AG04450 (cell line): ENCODE results near the gene TMEM200A. TPM values are rescaled to one million over a fixed set of nuclear protein-coding genes. Genes with fewer than 3 reads are reported as not detected.

Experiments used
- CTCF ChIA-PET: fragments of 300-600, 350-600 bp; formaldehyde crosslinking; extraction: SDS; loops from one replicate; lab custom pipeline; 2022; ENCODE audit warnings: antibody characterized with exemption, inconsistent platforms; lab: Charles Lee
- POLR2A ChIA-PET: fragments of 350-600 bp; formaldehyde crosslinking; extraction: SDS; loops from one replicate; lab custom pipeline; 2021; ENCODE audit warnings: antibody characterized with exemption, inconsistent platforms; lab: Yijun Ruan, JAX
- DNase-seq: peaks from one replicate; pipeline ENCODE4 v3.0.0-alpha.2; 2011; ENCODE audit warnings: low read depth, low spot score
- H3K27ac ChIP-seq: one replicate; pipeline ENCODE4 v1.5.1; 2012; ENCODE audit warnings: low read depth, low read length, control low read depth
- H3K27me3 ChIP-seq: one replicate; pipeline ENCODE4 v1.6.0; 2012; ENCODE audit warnings: low read length; ENCODE audit not compliant: control insufficient read depth, insufficient read depth
- H3K4me3 ChIP-seq: 2 replicates; pipeline ENCODE4 v1.5.1; 2011; ENCODE audit warnings: mild to moderate bottlenecking, low read depth, low read length, control low read depth
- H3K9me3 ChIP-seq: 2 replicates; pipeline ENCODE4 v1.5.1; 2012; ENCODE audit warnings: low read length; ENCODE audit not compliant: control insufficient read depth, insufficient read depth
- polyA plus RNA-seq: library from polyadenylated mRNA; depleted of rRNA; stranded (reverse); fragments of >200 nt; gene quantifications from 2 replicates; pipeline ENCODE4 v1.2.3, GENCODE V29; 2011
- TF ChIP-seq, protein P1 (sequence below): IDR thresholded peaks from 2 replicates; pipeline ENCODE4 v1.5.1; 2011; ENCODE audit warnings: low read depth, low read length, control low read depth, inconsistent platforms

Gene TMEM200A
- polyA plus RNA-seq, 1 experiment, result 34.5 TPM

DNA sequence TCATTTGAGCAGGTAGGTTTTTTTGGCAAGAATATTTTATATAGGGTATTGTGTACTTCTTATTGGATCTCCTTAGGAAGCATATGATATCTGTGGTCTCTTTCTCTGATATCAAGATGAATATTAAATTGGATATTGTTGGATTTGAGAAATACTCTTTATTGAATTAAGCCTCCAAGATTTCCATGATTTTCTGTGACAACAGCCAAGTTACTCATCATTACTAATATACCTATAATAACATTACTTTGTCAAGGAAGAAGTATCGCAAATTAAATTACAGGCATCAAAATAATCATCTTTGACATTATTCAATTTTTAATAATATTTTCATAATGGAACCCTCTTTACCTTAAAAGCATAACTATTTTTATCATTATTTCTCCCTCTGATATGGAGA lies 86.5 kb downstream of the TMEM200A start:
- Histone ChIP-seq H3K9me3 (no peaks in the 10 kb centered on the region), H3K4me3 (no peak overlapping the region), H3K27me3 (no peaks in the 10 kb centered on the region), H3K27ac (no peak overlapping the region)
- TF ChIP-seq, protein P1, sequence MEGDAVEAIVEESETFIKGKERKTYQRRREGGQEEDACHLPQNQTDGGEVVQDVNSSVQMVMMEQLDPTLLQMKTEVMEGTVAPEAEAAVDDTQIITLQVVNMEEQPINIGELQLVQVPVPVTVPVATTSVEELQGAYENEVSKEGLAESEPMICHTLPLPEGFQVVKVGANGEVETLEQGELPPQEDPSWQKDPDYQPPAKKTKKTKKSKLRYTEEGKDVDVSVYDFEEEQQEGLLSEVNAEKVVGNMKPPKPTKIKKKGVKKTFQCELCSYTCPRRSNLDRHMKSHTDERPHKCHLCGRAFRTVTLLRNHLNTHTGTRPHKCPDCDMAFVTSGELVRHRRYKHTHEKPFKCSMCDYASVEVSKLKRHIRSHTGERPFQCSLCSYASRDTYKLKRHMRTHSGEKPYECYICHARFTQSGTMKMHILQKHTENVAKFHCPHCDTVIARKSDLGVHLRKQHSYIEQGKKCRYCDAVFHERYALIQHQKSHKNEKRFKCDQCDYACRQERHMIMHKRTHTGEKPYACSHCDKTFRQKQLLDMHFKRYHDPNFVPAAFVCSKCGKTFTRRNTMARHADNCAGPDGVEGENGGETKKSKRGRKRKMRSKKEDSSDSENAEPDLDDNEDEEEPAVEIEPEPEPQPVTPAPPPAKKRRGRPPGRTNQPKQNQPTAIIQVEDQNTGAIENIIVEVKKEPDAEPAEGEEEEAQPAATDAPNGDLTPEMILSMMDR, result no peak
- POLR2A ChIA-PET, result no interaction called here
- CTCF ChIA-PET, result no interaction called here
- DNase-seq, result no peak

DNA sequence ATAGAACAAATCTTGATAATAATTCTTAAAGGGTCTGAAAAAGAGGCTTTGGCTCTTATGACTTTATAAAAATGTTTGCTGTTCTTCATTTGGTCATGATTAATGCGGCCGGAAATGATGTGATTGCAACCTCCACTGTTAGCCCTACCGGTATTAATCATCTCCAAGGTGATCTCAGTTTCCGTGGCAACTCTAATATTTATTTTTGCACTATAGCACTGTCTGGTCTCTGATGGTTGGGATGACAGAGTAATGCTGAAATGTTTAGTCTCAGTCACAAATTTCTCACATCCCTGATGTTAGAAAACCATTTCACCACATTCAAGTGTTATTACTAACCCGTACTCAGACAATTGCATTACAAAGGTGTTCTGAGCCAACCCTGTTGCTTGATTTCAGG lies 87.4 kb downstream of the TMEM200A start:
- no peaks in the 10 kb centered on the region for H3K27me3 ChIP-seq
- TF ChIP-seq, protein P1, result no peak
- no peak overlapping the region for H3K27ac ChIP-seq
- CTCF ChIA-PET, result interaction anchor here (0.5 to 0.6 kb wide), 2 partner anchors 51 to 416 kb away, joined by 3 to 4 read pairs; no protein-coding TSS in a partner anchor
- POLR2A ChIA-PET, result no interaction called here
- no peak for DNase-seq
- H3K9me3 ChIP-seq, result no peaks in the 10 kb centered on the region
- no peak overlapping the region for H3K4me3 ChIP-seq

DNA sequence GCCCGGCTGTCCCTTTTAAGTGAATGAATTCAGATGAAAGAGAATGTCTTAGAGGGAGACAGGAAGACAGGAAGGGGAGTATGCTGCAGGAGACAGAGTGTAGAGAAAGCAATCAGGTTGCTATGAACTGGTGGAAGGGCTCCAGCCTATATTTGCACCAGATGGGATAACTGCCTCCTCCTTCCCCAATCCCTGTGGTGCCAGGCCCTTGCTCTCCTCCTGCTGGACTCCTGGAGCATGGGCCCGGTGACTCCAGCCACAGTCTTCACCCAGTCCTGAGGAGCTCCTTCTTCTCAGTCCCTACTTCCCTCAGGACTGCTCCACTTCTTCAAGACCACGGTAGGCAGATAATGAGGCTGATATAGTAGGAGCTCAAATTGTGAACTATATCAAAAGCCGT lies 91.8 kb downstream of the TMEM200A start:
- DNase-seq, result no peak
- no peak overlapping the region for H3K4me3 ChIP-seq
- no peaks in the 10 kb centered on the region for H3K27me3 ChIP-seq
- POLR2A ChIA-PET, result no interaction called here
- H3K27ac ChIP-seq, result no peak overlapping the region
- TF ChIP-seq, protein P1, result peak; percentile 33
- CTCF ChIA-PET, result interaction anchor here (0.7 to 1.0 kb wide), 2 partner anchors 10 to 142 kb away, joined by 3 to 5 read pairs; no protein-coding TSS in a partner anchor
- H3K9me3 ChIP-seq, result no peaks in the 10 kb centered on the region

DNA sequence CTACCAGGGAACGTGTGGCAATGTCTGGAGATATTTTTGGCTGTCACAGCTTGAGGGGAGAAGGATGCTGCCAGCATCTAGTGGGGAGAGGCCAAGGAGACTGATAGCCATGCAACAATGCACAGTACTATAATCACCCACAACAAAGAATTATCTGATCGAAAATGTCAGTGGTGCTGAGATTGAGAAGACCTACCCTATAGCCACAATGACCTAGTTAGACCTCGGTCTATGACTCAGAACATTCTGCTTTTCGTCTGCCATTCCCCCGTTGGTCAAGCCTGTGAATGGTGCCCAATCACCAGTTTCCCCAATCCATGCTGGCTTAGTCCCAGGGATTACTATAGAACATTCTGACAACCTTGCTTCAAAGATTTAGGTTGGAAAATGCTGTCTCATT lies 93.5 kb downstream of the TMEM200A start:
- TF ChIP-seq, protein P1, result no peak
- CTCF ChIA-PET, result no interaction called here
- DNase-seq, result no peak
- H3K27me3 ChIP-seq, result no peaks in the 10 kb centered on the region
- no peaks in the 10 kb centered on the region for H3K9me3 ChIP-seq
- no peak overlapping the region for H3K4me3 ChIP-seq
- POLR2A ChIA-PET, result no interaction called here
- no peak overlapping the region for H3K27ac ChIP-seq

DNA sequence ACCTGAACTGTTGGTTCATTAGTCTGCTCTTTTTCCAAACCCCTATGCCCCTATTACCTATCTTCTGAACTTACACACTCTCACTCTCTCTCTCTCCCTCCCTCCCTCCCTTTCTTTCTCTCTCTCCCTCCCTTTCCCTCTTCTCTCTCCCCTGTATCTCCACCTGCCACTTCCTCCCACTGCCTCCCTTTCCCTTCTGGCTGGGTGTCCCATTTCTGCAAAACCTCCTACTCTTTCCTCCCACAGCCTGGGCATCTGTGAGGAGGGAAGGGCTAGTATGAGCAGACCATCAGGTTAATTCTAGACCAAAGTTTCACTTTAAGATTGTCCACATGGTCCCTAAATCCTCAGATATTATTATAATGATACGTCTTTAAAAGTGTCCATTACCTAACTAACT lies 95.1 kb downstream of the TMEM200A start:
- CTCF ChIA-PET, result no interaction called here
- TF ChIP-seq, protein P1, result no peak
- no peak for DNase-seq
- POLR2A ChIA-PET, result no interaction called here
- no peak overlapping the region for H3K27ac ChIP-seq
- no peaks in the 10 kb centered on the region for H3K9me3 ChIP-seq
- no peak overlapping the region for H3K4me3 ChIP-seq
- H3K27me3 ChIP-seq, result no peaks in the 10 kb centered on the region
